Measurements from ENCODE around the gene CD34.

Gene CD34

DNA sequence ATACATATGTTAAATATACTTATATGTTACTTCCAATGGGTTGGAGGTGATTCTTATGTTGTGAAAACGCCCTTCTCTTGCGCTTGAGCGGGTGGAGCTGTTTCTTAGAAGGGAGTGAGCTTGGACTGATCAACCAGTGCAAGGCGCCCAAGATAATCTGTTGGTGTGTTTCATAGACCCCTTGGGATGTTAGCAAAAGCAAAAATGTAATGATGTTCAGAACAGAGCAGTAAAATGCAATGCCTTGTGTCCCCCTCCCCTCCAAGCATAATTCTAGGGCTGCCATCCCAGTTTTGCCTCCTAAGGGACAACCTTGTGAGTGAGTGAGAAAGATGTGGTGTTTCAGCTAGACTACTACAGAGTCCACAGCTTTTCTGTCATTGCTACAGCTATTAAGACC, 6.2 kb upstream of the CD34 start:
- TF ChIP-seq ISL1 (CRISPR knock-in tag; IDR thresholded peaks at IDR 0.05) (no peak), ZFP30 (CRISPR knock-in tag; IDR thresholded peaks at IDR 0.05) (no peak), ZNF70 (CRISPR knock-in tag; IDR thresholded peaks at IDR 0.05) (no peak), OSR1 (CRISPR knock-in tag; IDR thresholded peaks at IDR 0.05) (no peak), RARB (CRISPR knock-in tag; IDR thresholded peaks at IDR 0.05) (no peak), ZNF8 (CRISPR knock-in tag; IDR thresholded peaks at IDR 0.05) (no peak), CSDC2 (CRISPR knock-in tag; IDR thresholded peaks at IDR 0.05) (no peak), ESRRG (CRISPR knock-in tag; IDR thresholded peaks at IDR 0.05) (no peak), GLIS3 (CRISPR knock-in tag; IDR thresholded peaks at IDR 0.05) (no peak), SNAI2 (CRISPR knock-in tag; IDR thresholded peaks at IDR 0.05) (no peak), ZC3H10 (CRISPR knock-in tag; IDR thresholded peaks at IDR 0.05) (no peak), ARNTL (CRISPR knock-in tag; IDR thresholded peaks at IDR 0.05; ENCODE audit: borderline replicate concordance, low read depth) (no peak), CSRNP3 (CRISPR knock-in tag; IDR thresholded peaks at IDR 0.05) (no peak), PATZ1 (CRISPR knock-in tag; IDR thresholded peaks at IDR 0.05; ENCODE audit: borderline replicate concordance) (no peak), ZNF565 (CRISPR knock-in tag; conservative IDR thresholded peaks at IDR 0.05; ENCODE audit: low read depth) (no peak), BACH2 (CRISPR knock-in tag; IDR thresholded peaks at IDR 0.05; ENCODE audit: borderline replicate concordance) (no peak), PPARA (CRISPR knock-in tag; IDR thresholded peaks at IDR 0.05; ENCODE audit: borderline replicate concordance) (no peak)
- TF ChIP-seq, protein P1, sequence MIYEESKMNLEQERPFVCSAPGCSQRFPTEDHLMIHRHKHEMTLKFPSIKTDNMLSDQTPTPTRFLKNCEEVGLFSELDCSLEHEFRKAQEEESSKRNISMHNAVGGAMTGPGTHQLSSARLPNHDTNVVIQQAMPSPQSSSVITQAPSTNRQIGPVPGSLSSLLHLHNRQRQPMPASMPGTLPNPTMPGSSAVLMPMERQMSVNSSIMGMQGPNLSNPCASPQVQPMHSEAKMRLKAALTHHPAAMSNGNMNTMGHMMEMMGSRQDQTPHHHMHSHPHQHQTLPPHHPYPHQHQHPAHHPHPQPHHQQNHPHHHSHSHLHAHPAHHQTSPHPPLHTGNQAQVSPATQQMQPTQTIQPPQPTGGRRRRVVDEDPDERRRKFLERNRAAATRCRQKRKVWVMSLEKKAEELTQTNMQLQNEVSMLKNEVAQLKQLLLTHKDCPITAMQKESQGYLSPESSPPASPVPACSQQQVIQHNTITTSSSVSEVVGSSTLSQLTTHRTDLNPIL (CRISPR knock-in tag; IDR thresholded peaks at IDR 0.05; ENCODE audit: low read depth), result no peak
- TF ChIP-seq, protein P2, sequence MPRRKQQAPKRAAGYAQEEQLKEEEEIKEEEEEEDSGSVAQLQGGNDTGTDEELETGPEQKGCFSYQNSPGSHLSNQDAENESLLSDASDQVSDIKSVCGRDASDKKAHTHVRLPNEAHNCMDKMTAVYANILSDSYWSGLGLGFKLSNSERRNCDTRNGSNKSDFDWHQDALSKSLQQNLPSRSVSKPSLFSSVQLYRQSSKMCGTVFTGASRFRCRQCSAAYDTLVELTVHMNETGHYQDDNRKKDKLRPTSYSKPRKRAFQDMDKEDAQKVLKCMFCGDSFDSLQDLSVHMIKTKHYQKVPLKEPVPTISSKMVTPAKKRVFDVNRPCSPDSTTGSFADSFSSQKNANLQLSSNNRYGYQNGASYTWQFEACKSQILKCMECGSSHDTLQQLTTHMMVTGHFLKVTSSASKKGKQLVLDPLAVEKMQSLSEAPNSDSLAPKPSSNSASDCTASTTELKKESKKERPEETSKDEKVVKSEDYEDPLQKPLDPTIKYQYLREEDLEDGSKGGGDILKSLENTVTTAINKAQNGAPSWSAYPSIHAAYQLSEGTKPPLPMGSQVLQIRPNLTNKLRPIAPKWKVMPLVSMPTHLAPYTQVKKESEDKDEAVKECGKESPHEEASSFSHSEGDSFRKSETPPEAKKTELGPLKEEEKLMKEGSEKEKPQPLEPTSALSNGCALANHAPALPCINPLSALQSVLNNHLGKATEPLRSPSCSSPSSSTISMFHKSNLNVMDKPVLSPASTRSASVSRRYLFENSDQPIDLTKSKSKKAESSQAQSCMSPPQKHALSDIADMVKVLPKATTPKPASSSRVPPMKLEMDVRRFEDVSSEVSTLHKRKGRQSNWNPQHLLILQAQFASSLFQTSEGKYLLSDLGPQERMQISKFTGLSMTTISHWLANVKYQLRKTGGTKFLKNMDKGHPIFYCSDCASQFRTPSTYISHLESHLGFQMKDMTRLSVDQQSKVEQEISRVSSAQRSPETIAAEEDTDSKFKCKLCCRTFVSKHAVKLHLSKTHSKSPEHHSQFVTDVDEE (CRISPR knock-in tag; IDR thresholded peaks at IDR 0.05), result no peak

GRCh38 chr1:207913951-207914350, 3.0 kb upstream of the CD34 start:
- ATAC-seq, result no peak
- TF ChIP-seq, protein P2 (CRISPR knock-in tag; IDR thresholded peaks at IDR 0.05), result no peak
- no peak for TF ChIP-seq POU6F1 (CRISPR knock-in tag; IDR thresholded peaks at IDR 0.05; ENCODE audit: borderline replicate concordance, low read depth)
- TF ChIP-seq, protein P1 (CRISPR knock-in tag; IDR thresholded peaks at IDR 0.05; ENCODE audit: low read depth), result no peak
- TF ChIP-seq ARNTL (CRISPR knock-in tag; IDR thresholded peaks at IDR 0.05; ENCODE audit: borderline replicate concordance, low read depth), result no peak
- no peak for TF ChIP-seq ZFP3 (CRISPR knock-in tag; IDR thresholded peaks at IDR 0.05)
- no peak for TF ChIP-seq ZNF565 (CRISPR knock-in tag; conservative IDR thresholded peaks at IDR 0.05; ENCODE audit: low read depth)
- TF ChIP-seq BACH2 (CRISPR knock-in tag; IDR thresholded peaks at IDR 0.05; ENCODE audit: borderline replicate concordance), result no peak
- TF ChIP-seq RARB (CRISPR knock-in tag; IDR thresholded peaks at IDR 0.05), result no peak

More for the DNA sequence above, 6.2 kb upstream of the CD34 start:
- no peak for ATAC-seq

All from SK-N-SH treated with all-trans-retinoic acid at 6 μM for 48 hours (cell line).